Neural cell (in vitro differentiated cells): Measurements from ENCODE around the gene UVRAG. TPM values are rescaled to one million over a fixed set of nuclear protein-coding genes. Genes with fewer than 3 reads are reported as not detected.

ENCODE experiments used
- H2AFZ ChIP-seq: fragments of 200-600, 300-800 bp; sonication (generic), shearing (Covaris generic); 2 replicates; pipeline ENCODE4 v1.6.0; 2014; ENCODE audit warnings: low read depth, mild to moderate bottlenecking, antibody characterized with exemption, low read length, moderate library complexity
- H3F3A ChIP-seq: fragments of 200-600 bp; shearing (Covaris generic); 2 replicates; pipeline ENCODE4 v1.6.1; 2016; ENCODE audit warnings: mild to moderate bottlenecking, moderate library complexity, mixed read lengths, antibody characterized with exemption, low read length; ENCODE audit not compliant: insufficient read depth, poor library complexity, severe bottlenecking
- H3K27ac ChIP-seq: fragments of 200-600, 300-800 bp; sonication (generic), shearing (Covaris generic); 2 replicates; pipeline ENCODE4 v1.5.1; 2014; ENCODE audit warnings: mild to moderate bottlenecking, low read length, moderate library complexity
- H3K27me3 ChIP-seq: fragments of 300-800, 200-600 bp; sonication (generic), shearing (Covaris generic); 2 replicates; pipeline ENCODE4 v1.6.0; 2014; ENCODE audit warnings: mild to moderate bottlenecking, low read depth, low read length, moderate library complexity; ENCODE audit not compliant: insufficient read depth
- H3K36me3 ChIP-seq: fragments of 300-800, 200-600 bp; sonication (generic), shearing (Covaris generic); 2 replicates; pipeline ENCODE4 v1.5.1; 2014; ENCODE audit warnings: mild to moderate bottlenecking, antibody characterized with exemption, low read length, moderate library complexity; ENCODE audit not compliant: insufficient read depth
- H3K4me2 ChIP-seq: fragments of 300-800, 200-600 bp; sonication (generic), shearing (Covaris generic); 2 replicates; pipeline ENCODE4 v1.6.0; 2014; ENCODE audit warnings: mild to moderate bottlenecking, low read length
- H3K4me3 ChIP-seq: fragments of 300-800, 200-600 bp; sonication (generic), shearing (Covaris generic); 2 replicates; pipeline ENCODE4 v1.5.1; 2014; ENCODE audit warnings: mild to moderate bottlenecking, low read length, moderate library complexity
- H3K79me2 ChIP-seq: fragments of 200-600 bp; shearing (Covaris generic); replicated peaks from 2 replicates; pipeline ENCODE4 v1.6.0; 2014; ENCODE audit warnings: mild to moderate bottlenecking, low read length, moderate library complexity; ENCODE audit not compliant: insufficient read depth
- H3K9ac ChIP-seq: fragments of 300-800, 200-600 bp; sonication (generic), shearing (Covaris generic); 2 replicates; pipeline ENCODE4 v1.6.1; 2016; ENCODE audit warnings: mild to moderate bottlenecking, low read length, mixed read lengths
- H3K9me2 ChIP-seq: fragments of 200-600 bp; shearing (Covaris generic); 2 replicates; pipeline ENCODE4 v1.6.1; 2016; ENCODE audit warnings: mild to moderate bottlenecking, low read length, mixed read lengths; ENCODE audit not compliant: insufficient read depth
- H3K9me3 ChIP-seq: fragments of 200-600, 300-800 bp; sonication (generic), shearing (Covaris generic); 2 replicates; pipeline ENCODE4 v1.6.1; 2016; ENCODE audit warnings: mild to moderate bottlenecking, mixed run types, low read length, moderate library complexity, mixed read lengths
- H4K20me1 ChIP-seq: fragments of 200-600 bp; shearing (Covaris generic); 2 replicates; pipeline ENCODE4 v1.6.1; 2016; ENCODE audit warnings: mild to moderate bottlenecking, mixed run types; ENCODE audit not compliant: insufficient read depth
- EP300 ChIP-seq: fragments of 450-650 bp; conservative IDR thresholded peaks from 2 replicates; pipeline ENCODE4 v1.6.1; 2014; ENCODE audit warnings: antibody characterized with exemption, mild to moderate bottlenecking, moderate library complexity; ENCODE audit not compliant: poor library complexity, severe bottlenecking
- EZH2 ChIP-seq: fragments of 200-600, 300-800 bp; shearing (Covaris generic), sonication (generic); IDR thresholded peaks from 2 replicates; pipeline ENCODE4 v1.6.1; 2014; ENCODE audit warnings: antibody characterized with exemption, low read length, borderline replicate concordance, mild to moderate bottlenecking; ENCODE audit not compliant: insufficient read depth, poor library complexity, severe bottlenecking
- MXI1 ChIP-seq: fragments of 450-650 bp; conservative IDR thresholded peaks from 2 replicates; pipeline ENCODE4 v1.6.1; 2014; ENCODE audit warnings: antibody characterized with exemption, mild to moderate bottlenecking; ENCODE audit not compliant: poor library complexity, severe bottlenecking
- POLR2AphosphoS5 ChIP-seq: IDR thresholded peaks from 2 replicates; pipeline ENCODE4 v1.6.1; 2012
- RAD21 ChIP-seq: fragments of 450-650 bp; conservative IDR thresholded peaks from 2 replicates; pipeline ENCODE4 v1.6.1; 2014; ENCODE audit warnings: antibody characterized with exemption, mild to moderate bottlenecking, moderate library complexity
- SMC3 ChIP-seq: fragments of 450-650 bp; conservative IDR thresholded peaks from 2 replicates; pipeline ENCODE4 v1.6.1; 2014; ENCODE audit warnings: antibody characterized with exemption, mild to moderate bottlenecking, moderate library complexity; ENCODE audit not compliant: poor library complexity
- TAF1 ChIP-seq: IDR thresholded peaks from 2 replicates; pipeline ENCODE4 v1.6.1; 2012; ENCODE audit warnings: low read depth
- polyA plus RNA-seq: library from polyadenylated mRNA; depleted of rRNA; stranded (reverse); fragments of >200 nt; gene quantifications from 2 replicates; pipeline ENCODE4 v1.2.3, GENCODE V29; 2014
- TF ChIP-seq, protein P1 (sequence below): IDR thresholded peaks from 2 replicates; pipeline ENCODE4 v1.6.1; 2012; ENCODE audit warnings: borderline replicate concordance
- TF ChIP-seq, protein P2 (sequence below): fragments of 450-650 bp; IDR thresholded peaks from 2 replicates; pipeline ENCODE4 v1.5.1; 2014; ENCODE audit warnings: antibody characterized with exemption, mild to moderate bottlenecking, moderate library complexity; ENCODE audit not compliant: poor library complexity, severe bottlenecking

Gene UVRAG
- polyA plus RNA-seq, 1 donor from 2014 or later = 31.6 TPM

DNA sequence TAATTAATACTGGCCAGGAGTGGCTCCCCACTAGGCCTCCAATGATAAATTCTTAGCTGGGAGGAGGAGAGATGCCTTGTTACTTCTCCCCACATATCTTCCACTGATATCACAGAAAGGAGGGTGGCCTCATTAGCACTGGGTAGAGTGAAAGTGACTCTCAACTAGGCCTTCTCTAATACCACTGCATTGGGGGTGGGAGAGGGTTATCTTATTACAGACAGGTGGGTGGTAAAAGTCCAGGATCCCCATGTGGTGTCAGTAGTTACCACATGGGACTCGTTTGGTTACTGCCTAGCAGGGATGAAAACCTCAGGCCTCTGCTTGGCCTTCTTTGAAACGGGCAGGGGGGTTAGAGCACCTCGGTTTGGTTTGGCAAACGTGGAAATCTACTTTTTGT is 167.3 kb downstream of the UVRAG start:
- H3K9me3 ChIP-seq = no peaks in the 10 kb centered on the region
- H3K4me2 ChIP-seq = no peak overlapping the region
- no peaks in the 10 kb centered on the region for H3K27me3 ChIP-seq
- H3K27ac ChIP-seq = no peak overlapping the region
- no peaks in the 10 kb centered on the region for H3K79me2 ChIP-seq
- no peaks in the 10 kb centered on the region for H4K20me1 ChIP-seq
- H3K9me2 ChIP-seq = no peaks in the 10 kb centered on the region
- no peak overlapping the region for H3K9ac ChIP-seq
- H3K4me3 ChIP-seq = peak overlapping the region; percentile 37
- H2AFZ ChIP-seq = no peak overlapping the region
- no peaks in the 10 kb centered on the region for H3F3A ChIP-seq
- TF ChIP-seq TAF1 (no peak), MXI1 (no peak), RAD21 (no peak), EP300 (no peak), POLR2AphosphoS5 (no peak), SMC3 (no peak), EZH2 (no peak)
- TF ChIP-seq, protein P1, sequence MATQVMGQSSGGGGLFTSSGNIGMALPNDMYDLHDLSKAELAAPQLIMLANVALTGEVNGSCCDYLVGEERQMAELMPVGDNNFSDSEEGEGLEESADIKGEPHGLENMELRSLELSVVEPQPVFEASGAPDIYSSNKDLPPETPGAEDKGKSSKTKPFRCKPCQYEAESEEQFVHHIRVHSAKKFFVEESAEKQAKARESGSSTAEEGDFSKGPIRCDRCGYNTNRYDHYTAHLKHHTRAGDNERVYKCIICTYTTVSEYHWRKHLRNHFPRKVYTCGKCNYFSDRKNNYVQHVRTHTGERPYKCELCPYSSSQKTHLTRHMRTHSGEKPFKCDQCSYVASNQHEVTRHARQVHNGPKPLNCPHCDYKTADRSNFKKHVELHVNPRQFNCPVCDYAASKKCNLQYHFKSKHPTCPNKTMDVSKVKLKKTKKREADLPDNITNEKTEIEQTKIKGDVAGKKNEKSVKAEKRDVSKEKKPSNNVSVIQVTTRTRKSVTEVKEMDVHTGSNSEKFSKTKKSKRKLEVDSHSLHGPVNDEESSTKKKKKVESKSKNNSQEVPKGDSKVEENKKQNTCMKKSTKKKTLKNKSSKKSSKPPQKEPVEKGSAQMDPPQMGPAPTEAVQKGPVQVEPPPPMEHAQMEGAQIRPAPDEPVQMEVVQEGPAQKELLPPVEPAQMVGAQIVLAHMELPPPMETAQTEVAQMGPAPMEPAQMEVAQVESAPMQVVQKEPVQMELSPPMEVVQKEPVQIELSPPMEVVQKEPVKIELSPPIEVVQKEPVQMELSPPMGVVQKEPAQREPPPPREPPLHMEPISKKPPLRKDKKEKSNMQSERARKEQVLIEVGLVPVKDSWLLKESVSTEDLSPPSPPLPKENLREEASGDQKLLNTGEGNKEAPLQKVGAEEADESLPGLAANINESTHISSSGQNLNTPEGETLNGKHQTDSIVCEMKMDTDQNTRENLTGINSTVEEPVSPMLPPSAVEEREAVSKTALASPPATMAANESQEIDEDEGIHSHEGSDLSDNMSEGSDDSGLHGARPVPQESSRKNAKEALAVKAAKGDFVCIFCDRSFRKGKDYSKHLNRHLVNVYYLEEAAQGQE = no peak
- TF ChIP-seq, protein P2, sequence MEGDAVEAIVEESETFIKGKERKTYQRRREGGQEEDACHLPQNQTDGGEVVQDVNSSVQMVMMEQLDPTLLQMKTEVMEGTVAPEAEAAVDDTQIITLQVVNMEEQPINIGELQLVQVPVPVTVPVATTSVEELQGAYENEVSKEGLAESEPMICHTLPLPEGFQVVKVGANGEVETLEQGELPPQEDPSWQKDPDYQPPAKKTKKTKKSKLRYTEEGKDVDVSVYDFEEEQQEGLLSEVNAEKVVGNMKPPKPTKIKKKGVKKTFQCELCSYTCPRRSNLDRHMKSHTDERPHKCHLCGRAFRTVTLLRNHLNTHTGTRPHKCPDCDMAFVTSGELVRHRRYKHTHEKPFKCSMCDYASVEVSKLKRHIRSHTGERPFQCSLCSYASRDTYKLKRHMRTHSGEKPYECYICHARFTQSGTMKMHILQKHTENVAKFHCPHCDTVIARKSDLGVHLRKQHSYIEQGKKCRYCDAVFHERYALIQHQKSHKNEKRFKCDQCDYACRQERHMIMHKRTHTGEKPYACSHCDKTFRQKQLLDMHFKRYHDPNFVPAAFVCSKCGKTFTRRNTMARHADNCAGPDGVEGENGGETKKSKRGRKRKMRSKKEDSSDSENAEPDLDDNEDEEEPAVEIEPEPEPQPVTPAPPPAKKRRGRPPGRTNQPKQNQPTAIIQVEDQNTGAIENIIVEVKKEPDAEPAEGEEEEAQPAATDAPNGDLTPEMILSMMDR = no peak
- no peaks in the 10 kb centered on the region for H3K36me3 ChIP-seq

DNA sequence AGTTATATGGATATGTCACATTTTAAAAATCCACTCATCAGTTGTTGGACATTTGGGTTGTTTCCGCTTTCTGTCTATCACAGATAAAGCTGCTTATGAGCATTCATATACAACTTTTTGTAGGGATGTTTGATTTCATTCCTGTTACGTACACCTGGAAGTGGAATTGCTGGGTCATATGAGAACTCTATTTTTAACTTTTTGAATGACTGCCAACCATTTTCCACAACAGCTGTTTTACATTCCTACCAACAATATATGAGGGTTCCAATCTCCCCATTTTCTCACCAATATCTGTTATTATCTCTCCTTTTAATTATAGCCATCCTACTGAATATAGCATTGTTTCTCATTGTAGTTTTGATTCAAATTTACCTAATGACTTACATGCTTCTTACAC is 172.0 kb downstream of the UVRAG start:
- Histone ChIP-seq H3K9me3 (no peaks in the 10 kb centered on the region), H3K27ac (no peak overlapping the region), H4K20me1 (no peaks in the 10 kb centered on the region), H3F3A (no peaks in the 10 kb centered on the region), H2AFZ (no peak overlapping the region), H3K9me2 (no peaks in the 10 kb centered on the region), H3K4me3 (no peak overlapping the region), H3K27me3 (no peaks in the 10 kb centered on the region), H3K4me2 (no peak overlapping the region), H3K79me2 (no peaks in the 10 kb centered on the region), H3K9ac (no peak overlapping the region), H3K36me3 (peaks cover 3% of the 10 kb centered on the region)
- TF ChIP-seq, protein P2 = no peak
- TF ChIP-seq TAF1 (no peak), SMC3 (no peak), EZH2 (no peak), POLR2AphosphoS5 (no peak), RAD21 (no peak), MXI1 (no peak), EP300 (no peak)
- TF ChIP-seq, protein P1 = no peak
